Measurements from ENCODE around the gene NKPD1.

GRCh38 chr19:45159210-45159970, 1.4 kb downstream of the NKPD1 start:
- TF ChIP-seq CTCF (IDR thresholded peaks at IDR 0.05), result no peak
- no peak for TF ChIP-seq POLR2A (IDR thresholded peaks at IDR 0.05)
